ENCODE data around the gene PDE4B.

DNA sequence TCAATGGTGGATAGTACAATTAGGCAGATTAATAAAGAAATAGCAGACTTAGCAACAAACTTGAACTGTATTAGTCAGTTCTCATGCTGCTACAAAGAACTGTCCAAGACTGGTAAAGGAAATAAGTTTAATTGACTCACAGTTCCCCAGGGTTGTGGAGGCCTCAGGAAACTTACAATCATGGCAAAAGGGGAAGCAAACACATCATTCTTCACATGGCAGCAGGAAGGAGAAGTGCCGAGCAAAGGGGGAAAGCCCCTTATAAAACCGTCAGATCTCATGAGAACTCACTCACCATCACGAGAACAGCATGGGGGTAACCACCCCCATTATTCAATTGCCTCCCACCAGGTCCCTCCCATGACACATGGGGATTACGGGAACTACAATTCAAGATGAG lies 27.1 kb upstream of the PDE4B start:
- no peak for TF ChIP-seq CTCF (IDR thresholded peaks at IDR 0.05 in 2 of 3, conservative IDR thresholded peaks at IDR 0.05 in 1 of 3; ENCODE audit: control insufficient read depth in 2 of 3, extremely low read depth in 1 of 3, insufficient read depth in 1 of 3, low read depth in 3 of 3, low read length in 3 of 3)
- TF ChIP-seq SMAD1 (IDR thresholded peaks at IDR 0.05; ENCODE audit: low read depth, partially characterized antibody), result no peak
- TF ChIP-seq BACH1 (IDR thresholded peaks at IDR 0.05; ENCODE audit: borderline replicate concordance), result no peak
- no peak for TF ChIP-seq REST (IDR thresholded peaks at IDR 0.05; ENCODE audit: low read depth, low read length)
- TF ChIP-seq NR2C2 (IDR thresholded peaks at IDR 0.05; ENCODE audit: borderline replicate concordance, control insufficient read depth, insufficient read length, low read depth), result no peak
- no peak for TF ChIP-seq ESRRA (IDR thresholded peaks at IDR 0.05; ENCODE audit: low read length)
- TF ChIP-seq TARDBP (IDR thresholded peaks at IDR 0.05; ENCODE audit: borderline replicate concordance), result no peak
- no peak for TF ChIP-seq BRCA1 (IDR thresholded peaks at IDR 0.05; ENCODE audit: low read depth, low read length)
- no peak for TF ChIP-seq RAD21 (IDR thresholded peaks at IDR 0.05; ENCODE audit: insufficient read depth, low read depth, low read length)
- no peak for TF ChIP-seq POLR2AphosphoS5 (IDR thresholded peaks at IDR 0.05; ENCODE audit: low read length)

Measured in GM12878 (cell line).